DMS53 (cell line): ENCODE results near the gene TMEM167B.

ENCODE experiments used
- DNase-seq: peaks from one replicate; lab custom pipeline; 2025; lab: John Stamatoyannopoulos, UW

The TMEM167B gene

GRCh38 chr1:109083501-109083900, 7.1 kb upstream of the TMEM167B start:
- no peak for DNase-seq

- no peak for DNase-seq
These were observed 6.6 kb upstream of the TMEM167B start for GRCh38 chr1:109083923-109084322.

GRCh38 chr1:109084563-109085517, 5.7 kb upstream of the TMEM167B start:
- DNase-seq = no peak

GRCh38 chr1:109089242-109090015, 1.1 kb upstream of the TMEM167B start:
- peak; percentile 97 for DNase-seq

GRCh38 chr1:109091078-109091838, 694 bp downstream of the TMEM167B start:
- peak; percentile 73 for DNase-seq

- DNase-seq = no peak
These were observed 1.3 kb downstream of the TMEM167B start for GRCh38 chr1:109091839-109092193.

- DNase-seq = no peak
These were observed 3.8 kb downstream of the TMEM167B start for GRCh38 chr1:109094377-109094803.

- DNase-seq = no peak
These were observed 4.3 kb downstream of the TMEM167B start for GRCh38 chr1:109094871-109095270.

GRCh38 chr1:109095631-109096030, 5.1 kb downstream of the TMEM167B start:
- no peak for DNase-seq

GRCh38 chr1:109096120-109096519, 5.6 kb downstream of the TMEM167B start:
- no peak for DNase-seq

- peak; percentile 99 for DNase-seq
These were observed 9.6 kb downstream of the TMEM167B start for GRCh38 chr1:109099938-109100773.

GRCh38 chr1:109104364-109105151, 14.0 kb downstream of the TMEM167B start:
- DNase-seq = no peak

GRCh38 chr1:109105881-109106280, 15.3 kb downstream of the TMEM167B start:
- DNase-seq = no peak

GRCh38 chr1:109107785-109108184, 17.2 kb downstream of the TMEM167B start:
- no peak for DNase-seq

- no peak for DNase-seq
These were observed 19.3 kb downstream of the TMEM167B start for GRCh38 chr1:109109906-109110305.

- peak; percentile 25 for DNase-seq
These were observed 21.0 kb downstream of the TMEM167B start for GRCh38 chr1:109111386-109112055.

GRCh38 chr1:109112056-109112651, 21.6 kb downstream of the TMEM167B start:
- peak; percentile 73 for DNase-seq

GRCh38 chr1:109112652-109113285, 22.2 kb downstream of the TMEM167B start:
- DNase-seq = peak; percentile 98
